Activated T-helper 2 cell treated with anti-CD3 and anti-CD28 coated beads, Interferon-gamma antibody, Interleukin-2, Interleukin-4, amounts not matched to agents 10 μg/mL and 5 μg/mL and 100 μg/mL, durations not matched to agents 14 hours and 24 hours and 36 hours (primary cell): ENCODE results near the gene SLC29A3. TPM values are rescaled to one million over a fixed set of nuclear protein-coding genes. Genes with fewer than 3 reads are reported as not detected.

Experiments used
- DNase-seq: peaks from one replicate; pipeline ENCODE4 v3.0.0; 2021; ENCODE audit warnings: low spot score
- H3K27ac Mint-ChIP-seq: one replicate; pipeline ENCODE4 v1.8.0; 2021; ENCODE audit warnings: mixed read lengths
- H3K27me3 Mint-ChIP-seq: one replicate; pipeline ENCODE4 v1.8.0; 2021; ENCODE audit warnings: low read depth, mixed read lengths
- H3K36me3 Mint-ChIP-seq: one replicate; pipeline ENCODE4 v1.8.0; 2021; ENCODE audit warnings: low read depth, mixed read lengths
- H3K4me1 Mint-ChIP-seq: one replicate; pipeline ENCODE4 v1.8.0; 2021; ENCODE audit warnings: low read depth, mixed read lengths
- H3K4me3 Mint-ChIP-seq: one replicate; pipeline ENCODE4 v1.8.0; 2021; ENCODE audit warnings: low read depth, mild to moderate bottlenecking, moderate library complexity, mixed read lengths
- H3K9me3 Mint-ChIP-seq: one replicate; pipeline ENCODE4 v1.8.0; 2021; ENCODE audit warnings: mixed read lengths
- intact Hi-C: fragments of 100-400 bp; cut with micrococcal nuclease; formaldehyde crosslinking; loops from one replicate; pipeline ENCODE4 v1.15.1; 2023
- total RNA-seq: library from RNA; stranded (reverse); gene quantifications from 2 replicates; pipeline ENCODE4 v1.2.3, GENCODE V29; 2022

The SLC29A3 gene
- total RNA-seq, 1 donor from 2014 or later, result 7.2 TPM

DNA sequence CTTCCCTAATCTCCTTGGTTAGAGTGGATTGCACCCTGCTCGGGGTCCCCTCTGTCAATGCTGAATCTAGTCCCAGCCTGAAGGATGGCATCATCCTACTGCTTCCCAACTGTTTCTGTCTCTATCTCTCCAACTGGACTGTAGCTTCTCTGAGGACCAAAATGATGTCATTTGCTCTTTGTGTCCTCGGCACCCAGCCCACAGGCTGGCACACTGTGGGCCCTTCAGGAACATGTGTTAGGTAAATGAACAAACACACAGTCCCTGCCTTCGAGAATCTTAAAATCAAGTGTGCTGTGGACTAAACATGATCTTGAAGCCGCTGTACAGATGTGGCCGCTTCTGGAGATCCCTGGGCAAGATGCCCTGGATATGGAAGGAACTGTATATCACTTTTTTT, 72.6 kb downstream of the SLC29A3 start:
- H3K27ac Mint-ChIP-seq, result no peak overlapping the region
- peaks cover 46% of the 10 kb centered on the region for H3K27me3 Mint-ChIP-seq
- DNase-seq, result no peak
- no peaks in the 10 kb centered on the region for H3K4me1 Mint-ChIP-seq
- no peak overlapping the region for H3K4me3 Mint-ChIP-seq
- intact Hi-C loops, result loop anchor here (10.0 kb wide), 1 partner anchor 213 kb away; no protein-coding TSS in a partner anchor
- no peaks in the 10 kb centered on the region for H3K9me3 Mint-ChIP-seq
- H3K36me3 Mint-ChIP-seq, result no peaks in the 10 kb centered on the region

DNA sequence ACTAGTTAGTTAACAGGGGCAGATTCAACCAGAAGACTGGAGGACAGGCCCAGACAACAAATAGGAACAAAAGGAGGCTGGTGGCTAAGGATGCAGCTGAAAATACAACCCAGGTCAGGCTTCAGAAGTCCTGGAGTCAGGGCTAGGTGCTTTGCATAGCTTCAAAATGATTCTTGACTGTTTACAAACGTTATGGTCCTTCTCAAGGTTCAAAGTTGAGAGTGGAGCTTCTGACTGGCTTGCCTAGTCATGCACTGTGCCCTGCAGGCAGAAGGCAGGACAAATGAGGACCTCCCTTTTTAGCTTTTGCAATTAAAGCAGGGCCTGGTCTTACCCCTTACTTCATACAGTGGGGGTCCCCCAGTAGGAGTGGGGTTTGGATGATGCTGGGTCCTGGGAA, 73.2 kb downstream of the SLC29A3 start:
- intact Hi-C loops, result loop anchor here (10.0 kb wide), 1 partner anchor 213 kb away; no protein-coding TSS in a partner anchor
- Mint-ChIP-seq H3K27me3 (peaks cover 46% of the 10 kb centered on the region), H3K4me3 (no peak overlapping the region), H3K4me1 (no peaks in the 10 kb centered on the region), H3K36me3 (no peaks in the 10 kb centered on the region), H3K27ac (no peak overlapping the region), H3K9me3 (no peaks in the 10 kb centered on the region)
- no peak for DNase-seq

GRCh38 chr10:71392791-71393781, 74.0 kb downstream of the SLC29A3 start:
- Mint-ChIP-seq H3K27ac (no peak overlapping the region), H3K9me3 (no peaks in the 10 kb centered on the region), H3K27me3 (peaks cover 49% of the 10 kb centered on the region), H3K4me1 (no peaks in the 10 kb centered on the region), H3K36me3 (no peaks in the 10 kb centered on the region), H3K4me3 (no peak overlapping the region)
- no peak for DNase-seq
- intact Hi-C loops, result loop anchor here (10.0 kb wide), 1 partner anchor 212 kb away; no protein-coding TSS in a partner anchor

DNA sequence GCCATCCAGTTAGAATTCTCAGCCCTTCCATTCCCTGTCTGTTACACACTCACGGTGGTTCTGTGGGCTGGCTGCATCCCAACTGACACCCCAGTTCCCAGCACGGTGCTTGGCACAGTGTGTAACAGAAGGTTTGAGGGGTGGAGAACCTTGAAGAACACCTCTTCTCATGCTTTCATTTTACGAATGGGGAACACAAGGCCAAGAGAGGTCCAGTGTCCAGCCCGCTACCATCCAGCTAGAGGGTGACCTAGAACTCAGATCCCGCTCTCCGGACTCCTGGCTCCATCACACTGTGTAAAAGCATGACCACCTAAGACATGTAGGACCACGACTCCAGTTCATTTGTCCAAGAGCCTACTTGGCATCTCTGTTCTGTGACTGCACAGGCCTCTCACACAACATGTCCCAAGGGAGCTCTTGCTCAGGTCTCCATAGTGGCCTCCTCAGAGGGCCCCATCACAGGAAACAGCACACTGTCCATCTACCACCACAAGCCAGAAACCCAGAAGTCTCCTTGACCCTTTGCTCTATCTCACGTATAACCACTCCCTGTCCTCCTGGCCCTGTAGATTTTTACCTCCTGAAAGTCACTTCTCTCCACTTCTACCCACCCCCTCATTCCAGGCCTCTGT, 74.9 kb downstream of the SLC29A3 start:
- Mint-ChIP-seq H3K9me3 (no peaks in the 10 kb centered on the region), H3K36me3 (no peaks in the 10 kb centered on the region), H3K4me1 (no peaks in the 10 kb centered on the region), H3K27me3 (peaks cover 52% of the 10 kb centered on the region), H3K4me3 (no peak overlapping the region), H3K27ac (no peak overlapping the region)
- no peak for DNase-seq
- intact Hi-C loops, result loop anchor here (10.0 kb wide), 1 partner anchor 211 kb away; no protein-coding TSS in a partner anchor

- no peak overlapping the region for H3K4me3 Mint-ChIP-seq
- no peaks in the 10 kb centered on the region for H3K9me3 Mint-ChIP-seq
- H3K4me1 Mint-ChIP-seq, result no peaks in the 10 kb centered on the region
- intact Hi-C loops, result loop anchor here (10.0 kb wide), 1 partner anchor 210 kb away; no protein-coding TSS in a partner anchor
- no peaks in the 10 kb centered on the region for H3K36me3 Mint-ChIP-seq
- no peak for DNase-seq
- no peak overlapping the region for H3K27ac Mint-ChIP-seq
- H3K27me3 Mint-ChIP-seq, result peaks cover 57% of the 10 kb centered on the region
Measured at GRCh38 chr10:71394926-71395562, 76.0 kb downstream of the SLC29A3 start.

GRCh38 chr10:71395621-71396020, 76.6 kb downstream of the SLC29A3 start:
- Mint-ChIP-seq H3K27ac (no peak overlapping the region), H3K4me3 (no peak overlapping the region), H3K9me3 (no peaks in the 10 kb centered on the region), H3K4me1 (no peaks in the 10 kb centered on the region), H3K27me3 (peaks cover 56% of the 10 kb centered on the region), H3K36me3 (no peaks in the 10 kb centered on the region)
- intact Hi-C loops, result loop anchor here (10.0 kb wide), 1 partner anchor 209 kb away; no protein-coding TSS in a partner anchor
- DNase-seq, result no peak

- Mint-ChIP-seq H3K36me3 (no peaks in the 10 kb centered on the region), H3K9me3 (no peaks in the 10 kb centered on the region), H3K27me3 (peaks cover 58% of the 10 kb centered on the region), H3K27ac (no peak overlapping the region), H3K4me3 (no peak overlapping the region), H3K4me1 (no peaks in the 10 kb centered on the region)
- no peak for DNase-seq
- intact Hi-C loops, result loop anchor here (10.0 kb wide), 1 partner anchor 209 kb away; no protein-coding TSS in a partner anchor
Measured at GRCh38 chr10:71396084-71396710, 77.1 kb downstream of the SLC29A3 start.

- H3K9me3 Mint-ChIP-seq, result no peaks in the 10 kb centered on the region
- intact Hi-C loops, result loop anchor here (10.0 kb wide), 1 partner anchor 208 kb away; no protein-coding TSS in a partner anchor
- DNase-seq, result no peak
- peak within 1 kb of the TSS; percentile 5 for H3K4me3 Mint-ChIP-seq
- H3K36me3 Mint-ChIP-seq, result no peaks in the 10 kb centered on the region
- no peak within 1 kb of the TSS for H3K27ac Mint-ChIP-seq
- no peaks in the 10 kb centered on the region for H3K4me1 Mint-ChIP-seq
- peaks cover 57% of the 10 kb centered on the region for H3K27me3 Mint-ChIP-seq
Measured at GRCh38 chr10:71396711-71397295, 77.7 kb downstream of the SLC29A3 start, which contains the start of gene CDH23. CDH23 (plus strand) TSS chr10:71396920; CDS start chr10:71439832, 42,912 bp downstream.

- no peak for DNase-seq
- H3K27me3 Mint-ChIP-seq, result peaks cover 54% of the 10 kb centered on the region
- peak overlapping the region; percentile 5 for H3K4me3 Mint-ChIP-seq
- no peak overlapping the region for H3K27ac Mint-ChIP-seq
- intact Hi-C loops, result loop anchor here (10.0 kb wide), 1 partner anchor 207 kb away; no protein-coding TSS in a partner anchor
- H3K9me3 Mint-ChIP-seq, result no peaks in the 10 kb centered on the region
- H3K36me3 Mint-ChIP-seq, result no peaks in the 10 kb centered on the region
- H3K4me1 Mint-ChIP-seq, result no peaks in the 10 kb centered on the region
Measured at GRCh38 chr10:71397296-71398212, 78.5 kb downstream of the SLC29A3 start.

DNA sequence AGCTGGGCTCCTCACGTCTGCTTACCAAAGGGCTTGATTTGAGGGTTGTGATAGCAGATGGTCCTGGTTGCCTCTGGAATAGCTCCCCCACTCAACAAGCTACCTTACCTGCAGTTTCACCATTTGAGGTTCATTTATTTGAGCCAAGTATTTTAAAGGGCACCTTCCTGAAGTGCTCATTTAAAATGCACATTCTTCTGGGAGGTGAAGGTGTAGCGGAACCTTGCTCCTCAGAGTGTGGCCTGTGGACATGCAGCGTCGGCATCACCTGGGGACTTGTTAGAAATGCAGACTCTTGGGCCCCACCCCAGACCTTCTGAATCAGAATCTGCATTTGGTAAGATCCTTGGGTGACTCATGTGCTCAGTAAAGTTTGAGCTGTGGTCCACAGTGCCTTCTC, 79.9 kb downstream of the SLC29A3 start:
- no peak overlapping the region for H3K27ac Mint-ChIP-seq
- intact Hi-C loops, result loop anchor here (10.0 kb wide), 1 partner anchor 206 kb away; no protein-coding TSS in a partner anchor
- H3K9me3 Mint-ChIP-seq, result no peaks in the 10 kb centered on the region
- no peak for DNase-seq
- no peaks in the 10 kb centered on the region for H3K36me3 Mint-ChIP-seq
- no peaks in the 10 kb centered on the region for H3K4me1 Mint-ChIP-seq
- H3K27me3 Mint-ChIP-seq, result peaks cover 50% of the 10 kb centered on the region
- H3K4me3 Mint-ChIP-seq, result no peak overlapping the region

DNA sequence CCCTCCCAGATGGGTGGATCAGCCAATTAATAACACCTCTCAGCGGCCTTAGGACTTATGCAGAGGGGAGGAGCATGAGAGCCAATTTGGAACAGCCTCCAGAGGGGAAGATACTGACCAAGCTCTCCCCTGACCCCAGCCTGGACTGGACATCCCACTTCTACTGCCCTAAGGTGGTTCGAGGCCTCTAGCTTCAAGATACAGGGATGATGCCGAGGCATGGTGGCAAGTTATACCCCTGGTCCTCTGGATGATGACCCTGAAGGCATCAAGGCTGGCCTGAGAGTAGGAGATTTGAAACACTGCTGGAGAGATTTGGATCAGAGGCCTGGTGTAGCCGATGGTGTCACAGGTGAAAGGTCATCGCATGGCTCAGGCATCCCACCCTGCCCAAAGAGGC, 80.9 kb downstream of the SLC29A3 start:
- Mint-ChIP-seq H3K27ac (no peak overlapping the region), H3K9me3 (no peaks in the 10 kb centered on the region), H3K36me3 (no peaks in the 10 kb centered on the region), H3K4me1 (no peaks in the 10 kb centered on the region), H3K4me3 (no peak overlapping the region), H3K27me3 (peaks cover 45% of the 10 kb centered on the region)
- no peak for DNase-seq
- intact Hi-C loops, result loop anchor here (10.0 kb wide), 1 partner anchor 205 kb away; no protein-coding TSS in a partner anchor
